Ovary (tissue), 9 donors: ENCODE measurements around the gene SDHAF1. TPM values are rescaled to one million over a fixed set of nuclear protein-coding genes. Genes with fewer than 3 reads are reported as not detected.
A peak's percentile ranks its signal among the peaks of the same experiment; 100 is the strongest.

ENCODE experiments used
- DNase-seq, 5 donors: peaks; one replicate each; pipeline ENCODE4 v3.0.0-alpha.2; 2019 to 2020
- H3K27ac ChIP-seq, 2 donors: fragments of 200-600 bp; one replicate each; pipeline versions ENCODE4 v1.5.1 to v1.8.0; 2019 to 2022
- H3K27me3 ChIP-seq: fragments of 200-600 bp; one replicate; pipeline ENCODE4 v1.8.0; 2022
- H3K36me3 ChIP-seq: fragments of 200-600 bp; sonication (generic); one replicate; pipeline ENCODE4 v1.5.1; 2019
- H3K4me1 ChIP-seq: one replicate; pipeline ENCODE4 v1.8.1; 2013; ENCODE audit warnings: mild to moderate bottlenecking, moderate library complexity; ENCODE audit not compliant: insufficient read depth
- H3K4me3 ChIP-seq: fragments of 200-600 bp; sonication (generic); one replicate; pipeline ENCODE4 v1.5.1; 2017
- H3K9me3 ChIP-seq, 2 donors: fragments of 200-600 bp in 1 of 2; sonication (generic) in 1 of 2; one replicate each; pipeline versions ENCODE4 v1.5.1 to v1.8.1; 2013 to 2019; ENCODE audit warnings: mild to moderate bottlenecking in 1 of 2, moderate library complexity in 1 of 2
- CTCF ChIP-seq, 3 donors: fragments of 450-650 bp in 2 of 3; fragments of 200-600 bp in 1 of 3; IDR thresholded peaks; one replicate each; pipeline versions ENCODE4 v1.5.1 to v1.8.0; 2016 to 2022; ENCODE audit warnings: antibody characterized with exemption in 3 of 3, mild to moderate bottlenecking in 1 of 3
- EP300 ChIP-seq: sonication (generic); formaldehyde crosslinking; IDR thresholded peaks from one replicate; pipeline ENCODE4 v1.6.1; 2017; ENCODE audit warnings: antibody characterized with exemption
- POLR2A ChIP-seq: fragments of 450-650 bp; IDR thresholded peaks from one replicate; pipeline ENCODE4 v1.6.1; 2017; ENCODE audit warnings: antibody characterized with exemption, mild to moderate bottlenecking, moderate library complexity
- WGBS, 3 donors: extraction: QIAGEN DNeasy Blood & Tissue Kit in 1 of 3; methylation state at CpG; one replicate each; pipeline versions ENCODE4 v1.1.5 to v1.1.7; 2013 to 2017; 5-methylcytosine and 5-hydroxymethylcytosine counted together
- intact Hi-C, 4 donors: fragments of 100-400 bp; cut with DNase I; formaldehyde crosslinking; loops; one replicate each; pipeline versions ENCODE4 v1.11.0 to v1.15.1; 2022 to 2023
- polyA plus RNA-seq, 2 donors: library from polyadenylated mRNA; stranded (reverse); fragments of 200-250 nt in 1 of 2; fragments of 350-450 nt in 1 of 2; fragmentation: Illumina TruSeq in 1 of 2; extraction: RNeasy Lipid Tissue Mini Kit (QIAGEN cat#74804) in 1 of 2; gene quantifications; one replicate each; pipeline ENCODE4 v1.2.3, GENCODE V29; 2013 to 2014
- total RNA-seq, 7 donors: library from RNA; depleted of rRNA in 2 of 7; stranded (reverse); fragments of >200 nt in 2 of 7; fragmentation: NEBNext Ultra II Directional in 3 of 7; extraction: Animal tissue kit (Norgen Biotek cat#: 25700) in 3 of 7; gene quantifications; one replicate each; pipeline versions ENCODE4 v1.1.0 to v1.2.4, GENCODE V29; 2016 to 2023
- donor health status: DM: no; HTN: no; CAD: no; lungs with moderate emphysema.
- donor health status: DM: no; HTN: no; CAD: no.
- donor health status: Bipolar disorder and iron deficiency.
- donor health status: DM: yes; HTN: yes; CAD: no.
- donor health status: DM: no; HTN: no; CAD: no.
- donor health status: DM: yes; HTN: yes; CAD: no.

Gene SDHAF1
- total and polyA plus RNA-seq, 9 donors: 11.2 to 78.6 (median 20.2) TPM

- no peaks in the 10 kb centered on the region for H3K9me3 ChIP-seq
- 0 to 2% (median 1%) methylated on average over 9 of the region's 9 CpGs for WGBS, 3 donors
- TF ChIP-seq CTCF (IDR thresholded peaks at IDR 0.05): no peak
- no peak for TF ChIP-seq POLR2A
- TF ChIP-seq EP300: no peak
- no peaks in the 10 kb centered on the region for H3K27me3 ChIP-seq
- intact Hi-C loops: no loop called here
- H3K27ac ChIP-seq: no peak overlapping the region
- H3K4me1 ChIP-seq: peaks cover 7% of the 10 kb centered on the region
- peak in 2 of 5 donors; percentile 59 to 63 for DNase-seq
- no peak overlapping the region for H3K4me3 ChIP-seq
- no peaks in the 10 kb centered on the region for H3K36me3 ChIP-seq
These were observed 31.5 kb upstream of the SDHAF1 start for GRCh38 chr19:35963514-35963913.

DNA sequence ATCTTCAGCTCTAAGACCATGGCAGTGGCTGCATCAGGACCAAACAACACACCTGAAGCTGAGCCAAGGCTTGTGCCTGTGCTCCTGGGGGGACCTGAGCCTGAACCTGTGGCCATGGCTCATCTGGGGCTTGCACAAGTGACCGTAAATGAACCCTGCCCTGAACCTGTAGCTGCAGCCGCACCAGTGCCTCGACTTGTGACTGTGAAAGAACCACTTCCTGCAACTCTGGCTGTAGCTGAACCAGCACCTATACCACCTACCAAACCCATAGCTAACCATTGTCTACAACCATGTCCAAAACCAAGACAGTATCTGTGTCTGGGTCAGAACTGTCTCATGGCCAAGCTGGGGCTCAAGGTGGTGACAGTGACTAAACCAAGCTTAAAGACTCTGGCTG, 28.2 kb upstream of the SDHAF1 start:
- intact Hi-C loops: no loop called here
- no peaks in the 10 kb centered on the region for H3K9me3 ChIP-seq
- TF ChIP-seq CTCF (IDR thresholded peaks at IDR 0.05) (no peak), POLR2A (no peak), EP300 (no peak)
- no peaks in the 10 kb centered on the region for H3K27me3 ChIP-seq
- no peak for DNase-seq
- H3K4me1 ChIP-seq: no peaks in the 10 kb centered on the region
- H3K4me3 ChIP-seq: no peak overlapping the region
- 75 to 79% (median 79%) methylated on average over 3 of the region's 3 CpGs for WGBS, 3 donors
- no peak overlapping the region for H3K27ac ChIP-seq
- no peaks in the 10 kb centered on the region for H3K36me3 ChIP-seq

DNA sequence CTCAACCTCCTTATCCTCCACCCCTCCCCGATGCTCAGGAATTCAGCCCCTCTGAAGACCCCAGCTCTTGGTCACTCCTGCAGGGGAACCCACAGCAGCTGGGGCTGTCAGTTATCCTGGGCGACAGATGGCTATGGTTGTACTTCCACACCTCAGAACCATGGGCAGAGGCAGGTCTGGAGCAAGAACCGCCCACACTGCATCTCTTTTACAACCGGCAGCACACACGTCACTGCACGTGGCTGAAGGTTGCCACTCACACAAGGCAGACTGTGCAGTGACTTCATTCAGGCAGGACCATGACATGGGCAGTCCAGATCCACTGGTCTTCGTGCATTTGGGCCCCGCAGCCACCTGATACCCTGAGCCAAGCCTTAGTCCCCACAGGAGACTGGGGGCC, 21.5 kb upstream of the SDHAF1 start:
- Histone ChIP-seq H3K9me3 (no peaks in the 10 kb centered on the region), H3K4me1 (no peaks in the 10 kb centered on the region), H3K27me3 (no peaks in the 10 kb centered on the region), H3K4me3 (no peak overlapping the region), H3K27ac (no peak overlapping the region), H3K36me3 (no peaks in the 10 kb centered on the region)
- no peak for DNase-seq
- 33 to 44% (median 44%) methylated on average over 8 of the region's 8 CpGs for WGBS, 3 donors
- TF ChIP-seq CTCF (IDR thresholded peaks at IDR 0.05) (no peak), EP300 (no peak), POLR2A (no peak)
- intact Hi-C loops: no loop called here

GRCh38 chr19:35975608-35976214, 19.3 kb upstream of the SDHAF1 start:
- no peak for DNase-seq
- no peak overlapping the region for H3K27ac ChIP-seq
- no peak overlapping the region for H3K4me3 ChIP-seq
- no peaks in the 10 kb centered on the region for H3K9me3 ChIP-seq
- TF ChIP-seq CTCF (IDR thresholded peaks at IDR 0.05) (no peak), POLR2A (no peak), EP300 (no peak)
- WGBS, 3 donors: 34 to 36% (median 36%) methylated on average over 5 of the region's 5 CpGs
- no peaks in the 10 kb centered on the region for H3K4me1 ChIP-seq
- intact Hi-C loops: no loop called here
- H3K36me3 ChIP-seq: no peaks in the 10 kb centered on the region
- no peaks in the 10 kb centered on the region for H3K27me3 ChIP-seq
